Measurements from ENCODE around the gene KCNA4.
A peak's percentile ranks its signal among the peaks of the same experiment; 100 is the strongest.
"Not testable (repeated sequence)": the region's sequence is repeated elsewhere in the genome, so short reads cannot be mapped to it uniquely, and the experiment has no call there.

The KCNA4 gene

GRCh38 chr11:29989174-29989970, 27.5 kb downstream of the KCNA4 start:
- no peak for DNase-seq

GRCh38 chr11:29985248-29985647, 31.6 kb downstream of the KCNA4 start:
- DNase-seq, result no peak

- no peak for DNase-seq
Observed at GRCh38 chr11:29984544-29984943, 32.3 kb downstream of the KCNA4 start.

GRCh38 chr11:29978549-29978948, 38.3 kb downstream of the KCNA4 start:
- no peak for DNase-seq

- not testable (repeated sequence) for DNase-seq
Observed at GRCh38 chr11:29975580-29975979, 41.2 kb downstream of the KCNA4 start.

GRCh38 chr11:29963796-29964195, 53.0 kb downstream of the KCNA4 start:
- no peak for DNase-seq

- DNase-seq, result no peak
Observed at GRCh38 chr11:29963036-29963435, 53.8 kb downstream of the KCNA4 start.

- peak in 1 of 2 donors; percentile 0 for DNase-seq
Observed at GRCh38 chr11:29962243-29962642, 54.6 kb downstream of the KCNA4 start.

All from stimulated activated CD4-positive, alpha-beta T cell treated with anti-CD3 and anti-CD28 coated beads, Interleukin-2, amount 100 ng/mL, for 48 hours (primary cell).